ENCODE data around the gene VMAC.

GRCh38 chr19:5936292-5936592 is 31.6 kb downstream of the VMAC start:
- TF ChIP-seq CTCF (IDR thresholded peaks at IDR 0.05) (no peak), POLR2A (IDR thresholded peaks at IDR 0.05) (no peak)

Data from right lobe of liver (tissue), 4 donors.